ENCODE results near the gene NEAT1.
A peak's percentile ranks its signal among the peaks of the same experiment; 100 is the strongest.

Gene NEAT1

GRCh38 chr11:65440831-65441499, 18.4 kb downstream of the NEAT1 start:
- peak overlapping the region; percentile 65 for H3K27ac ChIP-seq
- no peak for TF ChIP-seq CTCF (conservative IDR thresholded peaks at IDR 0.05)

- no peak for TF ChIP-seq CTCF (conservative IDR thresholded peaks at IDR 0.05)
- H3K27ac ChIP-seq, result peak overlapping the region; percentile 65
Observed at GRCh38 chr11:65442842-65443331, 20.3 kb downstream of the NEAT1 start.

GRCh38 chr11:65444314-65445051, 21.9 kb downstream of the NEAT1 start:
- no peak for TF ChIP-seq CTCF (conservative IDR thresholded peaks at IDR 0.05)
- H3K27ac ChIP-seq, result peak overlapping the region; percentile 65

- TF ChIP-seq CTCF (conservative IDR thresholded peaks at IDR 0.05), result no peak
- H3K27ac ChIP-seq, result peak overlapping the region; percentile 65
Observed at GRCh38 chr11:65445101-65445603, 22.6 kb downstream of the NEAT1 start.

- peak overlapping the region; percentile 65 for H3K27ac ChIP-seq
- no peak for TF ChIP-seq CTCF (conservative IDR thresholded peaks at IDR 0.05)
Observed at GRCh38 chr11:65445604-65446445, 23.2 kb downstream of the NEAT1 start.

GRCh38 chr11:65446446-65447277, 24.1 kb downstream of the NEAT1 start:
- no peak for TF ChIP-seq CTCF (conservative IDR thresholded peaks at IDR 0.05)
- H3K27ac ChIP-seq, result peak overlapping the region; percentile 65
